Spinal cord (tissue), 10 donors: Measurements from ENCODE around the gene SPACA4. TPM values are rescaled to one million over a fixed set of nuclear protein-coding genes. Genes with fewer than 3 reads are reported as not detected.

Experiments used
- DNase-seq, 6 donors: peaks; one replicate each; pipeline versions ENCODE4 v3.0.0 to v3.0.0-alpha.2; 2013 to 2015; ENCODE audit warnings: low spot score in 6 of 6, low read depth in 4 of 6
- H3K27ac ChIP-seq: one replicate; pipeline ENCODE4 v1.5.1; 2013; ENCODE audit warnings: low read depth, low read length, control low read depth
- H3K27me3 ChIP-seq: one replicate; pipeline ENCODE4 v1.6.1; 2013; ENCODE audit warnings: low read length; ENCODE audit not compliant: control insufficient read depth, insufficient read depth
- H3K36me3 ChIP-seq: one replicate; pipeline ENCODE4 v1.6.1; 2013; ENCODE audit warnings: low read length; ENCODE audit not compliant: control insufficient read depth, insufficient read depth
- H3K4me1 ChIP-seq: one replicate; pipeline ENCODE4 v1.6.1; 2013; ENCODE audit warnings: low read length; ENCODE audit not compliant: control insufficient read depth, insufficient read depth
- H3K4me3 ChIP-seq: one replicate; pipeline ENCODE4 v1.5.1; 2013; ENCODE audit warnings: low read depth, low read length, control low read depth
- H3K9me3 ChIP-seq: one replicate; pipeline ENCODE4 v1.6.1; 2013; ENCODE audit warnings: low read length; ENCODE audit not compliant: control insufficient read depth, insufficient read depth
- WGBS: methylation state at CpG from one replicate; pipeline ENCODE4 v1.1.5; 2013; ENCODE audit warnings: missing lambda C conversion rate; ENCODE audit not compliant: insufficient coverage; 5-methylcytosine and 5-hydroxymethylcytosine counted together
- long read RNA-seq, 4 donors: transcript quantifications; one replicate each; lab custom pipeline, GENCODE V29; 2026
- polyA plus RNA-seq, 2 donors: library from polyadenylated mRNA; unstranded; fragments of 120-200 nt; gene quantifications; one replicate each; pipeline ENCODE4 v1.2.1, GENCODE V29; 2013; ENCODE audit not compliant: insufficient read length in 2 of 2
- total RNA-seq, 2 donors: library from RNA; depleted of rRNA in 1 of 2; stranded (reverse); fragments of 120-200 nt in 1 of 2; fragments of >200 nt in 1 of 2; gene quantifications; one replicate each; pipeline versions ENCODE4 v1.2.3 to v1.2.4, GENCODE V29; 2013 to 2014
- donor health status: healthy.

The SPACA4 gene, protein sequence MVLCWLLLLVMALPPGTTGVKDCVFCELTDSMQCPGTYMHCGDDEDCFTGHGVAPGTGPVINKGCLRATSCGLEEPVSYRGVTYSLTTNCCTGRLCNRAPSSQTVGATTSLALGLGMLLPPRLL
- total RNA-seq: not detected
- polyA plus RNA-seq: under 1 TPM in 1 of 2 donors, not detected in 1; 0.54 TPM
- long read RNA-seq, donor 1: 0 reads
- long read RNA-seq, donor 2: 0 reads
- long read RNA-seq, donor 3: 0 reads
- long read RNA-seq, donor 4: 0 reads

GRCh38 chr19:48606463-48607358 lies at the start of gene SPACA4:
TSS of gene SPACA4 (plus strand) at chr19:48606742. CDS start at chr19:48606979, 237 bp downstream.
- WGBS: 88% methylated on average over 39 of the region's 39 CpGs
- H3K9me3 ChIP-seq: no peaks in the 10 kb centered on the region
- H3K4me1 ChIP-seq: peaks cover 4% of the 10 kb centered on the region
- no peaks in the 10 kb centered on the region for H3K27me3 ChIP-seq
- no peak within 1 kb of the TSS for H3K27ac ChIP-seq
- DNase-seq: no peak
- peaks cover 18% of the 10 kb centered on the region for H3K36me3 ChIP-seq
- H3K4me3 ChIP-seq: no peak within 1 kb of the TSS

GRCh38 chr19:48556825-48557224 lies 49.7 kb upstream of the SPACA4 start:
- Histone ChIP-seq H3K4me3 (no peak overlapping the region), H3K36me3 (no peaks in the 10 kb centered on the region), H3K9me3 (no peaks in the 10 kb centered on the region), H3K4me1 (peaks cover 5% of the 10 kb centered on the region), H3K27me3 (peaks cover 15% of the 10 kb centered on the region), H3K27ac (no peak overlapping the region)
- DNase-seq: no peak
- 94% methylated on average over 4 of the region's 5 CpGs for WGBS

DNA sequence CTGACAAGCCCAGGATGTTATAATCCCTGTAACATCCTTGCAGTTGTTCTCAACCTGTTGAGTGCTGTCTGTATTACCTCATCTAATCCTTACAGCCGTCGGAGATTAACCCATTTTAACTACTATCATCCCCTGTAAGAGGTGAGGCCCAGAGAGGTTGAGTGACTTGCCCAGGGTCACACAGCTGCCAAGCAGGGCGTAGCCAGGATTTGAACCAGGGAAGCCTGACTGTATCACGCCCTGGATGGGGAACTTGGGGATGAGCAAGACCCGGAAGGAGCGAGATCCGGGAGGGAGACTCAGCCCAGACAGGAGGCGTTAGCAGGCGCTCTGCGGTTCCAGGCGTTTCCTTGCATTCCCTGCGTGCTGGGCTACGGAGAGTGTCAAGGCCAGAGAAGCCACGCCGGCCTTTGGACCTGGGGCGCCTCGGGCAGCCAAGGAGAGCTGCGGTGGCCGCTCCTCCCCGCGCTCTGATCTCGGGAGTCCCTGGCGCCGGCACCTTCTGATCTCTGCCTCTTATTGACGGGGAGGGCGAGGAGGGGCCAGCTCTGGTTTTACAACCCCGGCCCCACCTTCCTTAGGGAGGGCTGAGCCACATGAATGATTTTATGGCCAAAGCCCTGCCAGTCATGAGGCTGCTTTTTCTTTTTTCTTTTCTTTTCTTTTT lies 48.4 kb upstream of the SPACA4 start:
- H3K9me3 ChIP-seq: no peaks in the 10 kb centered on the region
- H3K27ac ChIP-seq: no peak overlapping the region
- no peak overlapping the region for H3K4me3 ChIP-seq
- 14% methylated on average over 23 of the region's 27 CpGs for WGBS
- H3K36me3 ChIP-seq: no peaks in the 10 kb centered on the region
- peaks cover 5% of the 10 kb centered on the region for H3K4me1 ChIP-seq
- H3K27me3 ChIP-seq: peaks cover 15% of the 10 kb centered on the region
- DNase-seq: no peak

DNA sequence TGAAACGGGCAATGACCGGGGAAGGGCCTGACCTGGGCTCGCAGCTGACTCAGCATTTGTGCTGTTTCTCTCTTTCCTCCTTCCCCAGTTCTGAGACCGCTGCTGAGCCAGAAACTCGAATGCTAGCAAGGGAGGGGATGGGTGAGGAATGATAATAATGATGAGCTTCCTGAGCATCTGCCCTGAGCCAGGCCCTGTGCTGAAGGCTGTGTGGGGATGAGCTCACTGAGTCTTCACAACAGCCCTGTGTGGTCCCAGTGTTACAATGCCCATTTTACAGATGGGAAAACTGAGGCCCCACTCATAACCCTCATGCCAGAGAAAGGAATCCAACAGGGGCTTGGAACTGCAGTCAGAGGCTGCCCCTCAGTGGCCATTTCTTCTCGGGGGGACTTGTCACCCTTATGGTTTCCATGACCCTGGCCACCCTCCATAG lies 46.4 kb upstream of the SPACA4 start:
- Histone ChIP-seq H3K4me1 (peaks cover 5% of the 10 kb centered on the region), H3K27me3 (peaks cover 15% of the 10 kb centered on the region), H3K36me3 (no peaks in the 10 kb centered on the region), H3K27ac (no peak overlapping the region), H3K4me3 (no peak overlapping the region), H3K9me3 (no peaks in the 10 kb centered on the region)
- DNase-seq: no peak
- no CpG with 5 or more reads among the region's 6 CpGs for WGBS

DNA sequence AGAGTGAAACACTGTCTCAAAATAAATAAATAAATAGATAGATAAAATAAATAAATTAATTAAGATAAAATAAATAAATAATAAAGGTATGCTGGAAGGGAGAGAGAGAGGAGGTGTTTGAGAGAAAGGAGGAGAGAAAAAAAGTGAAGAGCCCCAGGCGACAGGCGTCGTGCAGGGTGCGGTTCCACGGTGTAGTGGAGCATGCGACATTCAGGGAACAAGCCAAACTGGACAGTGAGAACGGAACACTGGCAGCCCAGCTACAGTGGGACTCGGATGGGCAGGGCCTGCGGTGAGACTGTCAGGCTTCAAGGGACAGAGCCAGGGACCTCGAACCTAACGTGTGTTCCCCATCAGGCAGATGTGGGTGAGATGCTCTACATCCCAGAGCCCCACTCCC lies 45.1 kb upstream of the SPACA4 start:
- no peaks in the 10 kb centered on the region for H3K9me3 ChIP-seq
- no peak overlapping the region for H3K27ac ChIP-seq
- no peak for DNase-seq
- peaks cover 5% of the 10 kb centered on the region for H3K4me1 ChIP-seq
- 92% methylated on average over 10 of the region's 11 CpGs for WGBS
- H3K4me3 ChIP-seq: no peak overlapping the region
- H3K27me3 ChIP-seq: peaks cover 15% of the 10 kb centered on the region
- no peaks in the 10 kb centered on the region for H3K36me3 ChIP-seq

- no CpG with 5 or more reads among the region's 7 CpGs for WGBS
- H3K4me3 ChIP-seq: no peak overlapping the region
- H3K36me3 ChIP-seq: no peaks in the 10 kb centered on the region
- no peaks in the 10 kb centered on the region for H3K27me3 ChIP-seq
- peaks cover 10% of the 10 kb centered on the region for H3K4me1 ChIP-seq
- DNase-seq: no peak
- no peaks in the 10 kb centered on the region for H3K9me3 ChIP-seq
- H3K27ac ChIP-seq: no peak overlapping the region
Measured at GRCh38 chr19:48565090-48565489, 41.5 kb upstream of the SPACA4 start.

DNA sequence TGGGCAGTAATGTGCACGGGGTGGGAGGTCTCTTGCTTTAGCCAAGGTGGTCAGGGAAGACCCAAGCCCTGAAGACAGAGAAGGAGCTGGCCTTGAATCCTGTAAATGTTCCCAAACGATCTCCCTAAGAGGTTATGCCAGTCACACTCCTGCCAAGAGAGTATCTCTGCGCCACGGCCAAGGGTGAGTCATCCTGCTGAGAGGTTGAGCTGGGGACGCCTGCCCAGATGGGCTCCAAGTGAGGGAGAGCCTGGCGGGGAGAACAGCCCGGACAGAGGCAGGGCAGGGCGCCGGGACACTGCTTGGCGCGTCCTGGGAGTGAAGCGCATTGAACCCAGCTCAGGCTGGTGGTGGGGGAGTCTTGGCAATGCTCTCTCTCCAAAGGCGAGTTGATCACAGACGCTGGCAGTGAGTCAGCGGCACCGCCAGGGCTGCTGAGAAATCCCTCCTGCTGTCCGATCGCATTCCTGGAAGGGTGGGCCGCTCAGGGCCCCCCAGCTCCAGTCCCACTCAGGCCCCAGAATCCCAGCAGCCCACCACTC lies 38.1 kb upstream of the SPACA4 start:
- Histone ChIP-seq H3K4me3 (no peak overlapping the region), H3K27me3 (no peaks in the 10 kb centered on the region), H3K36me3 (no peaks in the 10 kb centered on the region), H3K27ac (no peak overlapping the region), H3K9me3 (no peaks in the 10 kb centered on the region), H3K4me1 (peaks cover 10% of the 10 kb centered on the region)
- peak in 3 of 6 donors; percentile 11 to 52 (median 23) for DNase-seq
- WGBS: 7% methylated on average over 18 of the region's 19 CpGs

GRCh38 chr19:48569814-48570213 lies 36.7 kb upstream of the SPACA4 start:
- Histone ChIP-seq H3K9me3 (no peaks in the 10 kb centered on the region), H3K4me3 (no peak overlapping the region), H3K27ac (no peak overlapping the region), H3K27me3 (no peaks in the 10 kb centered on the region), H3K36me3 (no peaks in the 10 kb centered on the region), H3K4me1 (peaks cover 10% of the 10 kb centered on the region)
- WGBS: 72% methylated on average over 8 of the region's 11 CpGs
- DNase-seq: no peak

- no peaks in the 10 kb centered on the region for H3K9me3 ChIP-seq
- H3K4me3 ChIP-seq: no peak overlapping the region
- no peak for DNase-seq
- no peaks in the 10 kb centered on the region for H3K27me3 ChIP-seq
- no peak overlapping the region for H3K27ac ChIP-seq
- peaks cover 10% of the 10 kb centered on the region for H3K4me1 ChIP-seq
- 63% methylated on average over 4 of the region's 5 CpGs for WGBS
- H3K36me3 ChIP-seq: no peaks in the 10 kb centered on the region
Measured at GRCh38 chr19:48571378-48572162, 35.0 kb upstream of the SPACA4 start.
